ENCODE results near the gene ZNF428. TPM values are rescaled to one million over a fixed set of nuclear protein-coding genes. Genes with fewer than 3 reads are reported as not detected.
"Not testable (repeated sequence)": the region's sequence is repeated elsewhere in the genome, so short reads cannot be mapped to it uniquely, and the experiment has no call there.

The ZNF428 gene
- total RNA-seq, 4 donors from 2014 or later, result 3.0 to 17.1 (median 15.1) TPM

DNA sequence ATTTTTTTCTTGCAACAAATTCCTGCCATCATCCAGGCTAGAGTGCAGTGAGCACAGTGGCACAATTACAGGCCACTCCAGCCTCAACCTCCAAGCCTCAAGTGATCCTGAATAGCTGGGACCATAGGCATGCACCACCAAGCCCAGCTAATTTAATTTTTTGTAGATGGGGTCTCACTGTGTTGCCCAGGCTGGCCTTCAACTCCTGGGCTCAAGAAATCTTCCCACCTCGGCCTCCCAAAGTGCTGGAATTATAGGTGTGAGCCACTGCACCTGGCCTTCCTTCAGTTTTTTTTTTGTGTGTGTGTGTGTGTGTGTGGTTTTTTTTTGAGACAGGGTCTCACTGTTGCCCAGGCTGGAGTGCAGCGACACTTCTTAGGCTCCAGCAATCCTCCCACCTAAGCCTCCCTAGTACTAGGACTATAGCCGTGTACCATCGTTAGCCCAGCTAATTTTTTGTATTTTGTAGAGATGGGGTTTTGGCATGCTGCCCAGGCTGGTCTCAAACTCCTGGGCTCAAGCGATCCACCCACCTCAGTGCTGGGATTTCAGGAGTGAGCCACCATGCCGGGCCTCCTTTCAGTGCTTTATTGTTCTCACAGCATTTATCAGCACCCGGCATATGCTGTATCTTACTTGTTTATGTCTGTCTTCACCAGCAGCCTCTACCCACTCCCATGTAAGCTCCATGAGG lies 13.4 kb downstream of the ZNF428 start:
- H3K4me3 ChIP-seq, result no peak overlapping the region
- 76 to 77% methylated on average over 4 to 7 of the region's 7 CpGs for WGBS, 2 donors (ENCODE audit: low coverage in 1 of 2)
- no peaks in the 10 kb centered on the region for H3K36me3 ChIP-seq
- H3K27ac ChIP-seq, result no peak overlapping the region
- intact Hi-C loops (cut with DNase I; ENCODE audit: low total_unique reads) (no loop called here), in situ Hi-C loops (cut with MboI; ENCODE audit: low pct_ligation_motif_present in 1 of 4, low pct_unique_long_range_greater_than_20kb in 1 of 4, low sequenced_read_pairs in 3 of 4) (no loop called here)
- no peaks in the 10 kb centered on the region for H3K9me3 ChIP-seq
- no peak for DNase-seq
- no peaks in the 10 kb centered on the region for H3K4me1 ChIP-seq
- no peaks in the 10 kb centered on the region for H3K27me3 ChIP-seq
- TF ChIP-seq, protein P1, sequence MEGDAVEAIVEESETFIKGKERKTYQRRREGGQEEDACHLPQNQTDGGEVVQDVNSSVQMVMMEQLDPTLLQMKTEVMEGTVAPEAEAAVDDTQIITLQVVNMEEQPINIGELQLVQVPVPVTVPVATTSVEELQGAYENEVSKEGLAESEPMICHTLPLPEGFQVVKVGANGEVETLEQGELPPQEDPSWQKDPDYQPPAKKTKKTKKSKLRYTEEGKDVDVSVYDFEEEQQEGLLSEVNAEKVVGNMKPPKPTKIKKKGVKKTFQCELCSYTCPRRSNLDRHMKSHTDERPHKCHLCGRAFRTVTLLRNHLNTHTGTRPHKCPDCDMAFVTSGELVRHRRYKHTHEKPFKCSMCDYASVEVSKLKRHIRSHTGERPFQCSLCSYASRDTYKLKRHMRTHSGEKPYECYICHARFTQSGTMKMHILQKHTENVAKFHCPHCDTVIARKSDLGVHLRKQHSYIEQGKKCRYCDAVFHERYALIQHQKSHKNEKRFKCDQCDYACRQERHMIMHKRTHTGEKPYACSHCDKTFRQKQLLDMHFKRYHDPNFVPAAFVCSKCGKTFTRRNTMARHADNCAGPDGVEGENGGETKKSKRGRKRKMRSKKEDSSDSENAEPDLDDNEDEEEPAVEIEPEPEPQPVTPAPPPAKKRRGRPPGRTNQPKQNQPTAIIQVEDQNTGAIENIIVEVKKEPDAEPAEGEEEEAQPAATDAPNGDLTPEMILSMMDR (IDR thresholded peaks at IDR 0.05), result no peak
- TF ChIP-seq POLR2AphosphoS5 (IDR thresholded peaks at IDR 0.05), result no peak
- TF ChIP-seq POLR2A (IDR thresholded peaks at IDR 0.05), result no peak

DNA sequence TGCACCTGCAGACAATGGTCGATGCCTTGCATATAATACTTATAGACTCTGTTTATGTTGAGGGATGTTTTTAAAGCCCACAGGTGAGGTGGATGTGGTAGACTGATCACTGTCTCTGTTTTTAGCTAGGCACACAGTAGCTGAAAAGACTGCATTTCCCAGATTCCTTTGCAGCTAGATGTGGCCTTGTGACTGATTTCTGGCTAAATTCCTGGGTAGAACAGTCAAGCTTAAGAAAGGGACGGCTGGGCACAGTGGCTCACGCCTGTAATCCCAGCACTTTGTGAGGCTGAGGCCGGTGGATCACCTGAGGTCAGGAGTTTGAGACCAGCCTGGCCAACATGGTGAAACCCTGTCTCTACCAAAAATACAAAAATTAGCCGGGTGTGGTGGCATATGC lies 19.1 kb downstream of the ZNF428 start:
- DNase-seq; H3K9me3 ChIP-seq; H3K36me3 ChIP-seq; H3K27me3 ChIP-seq; intact Hi-C loops (cut with DNase I; ENCODE audit: low total_unique reads); in situ Hi-C loops (cut with MboI; ENCODE audit: low pct_ligation_motif_present in 1 of 4, low pct_unique_long_range_greater_than_20kb in 1 of 4, low sequenced_read_pairs in 3 of 4); H3K27ac ChIP-seq; H3K4me3 ChIP-seq: not testable (repeated sequence)
- 74 to 80% methylated on average over 1 to 5 of the region's 5 CpGs for WGBS, 2 donors (ENCODE audit: low coverage in 1 of 2)
- H3K4me1 ChIP-seq, result peaks cover 12 to 18% (median 15%) of the 10 kb centered on the region in 4 donors

GRCh38 chr19:43599635-43600295 lies 19.7 kb downstream of the ZNF428 start:
- intact Hi-C loops (cut with DNase I; ENCODE audit: low total_unique reads), result loop anchor here (10.0 kb wide), 1 partner anchor 65 kb away; the partner anchor contains the start of gene ZNF575
- WGBS, 2 donors (ENCODE audit: low coverage in 1 of 2), result 87 to 89% methylated on average over 3 to 4 of the region's 4 CpGs

DNA sequence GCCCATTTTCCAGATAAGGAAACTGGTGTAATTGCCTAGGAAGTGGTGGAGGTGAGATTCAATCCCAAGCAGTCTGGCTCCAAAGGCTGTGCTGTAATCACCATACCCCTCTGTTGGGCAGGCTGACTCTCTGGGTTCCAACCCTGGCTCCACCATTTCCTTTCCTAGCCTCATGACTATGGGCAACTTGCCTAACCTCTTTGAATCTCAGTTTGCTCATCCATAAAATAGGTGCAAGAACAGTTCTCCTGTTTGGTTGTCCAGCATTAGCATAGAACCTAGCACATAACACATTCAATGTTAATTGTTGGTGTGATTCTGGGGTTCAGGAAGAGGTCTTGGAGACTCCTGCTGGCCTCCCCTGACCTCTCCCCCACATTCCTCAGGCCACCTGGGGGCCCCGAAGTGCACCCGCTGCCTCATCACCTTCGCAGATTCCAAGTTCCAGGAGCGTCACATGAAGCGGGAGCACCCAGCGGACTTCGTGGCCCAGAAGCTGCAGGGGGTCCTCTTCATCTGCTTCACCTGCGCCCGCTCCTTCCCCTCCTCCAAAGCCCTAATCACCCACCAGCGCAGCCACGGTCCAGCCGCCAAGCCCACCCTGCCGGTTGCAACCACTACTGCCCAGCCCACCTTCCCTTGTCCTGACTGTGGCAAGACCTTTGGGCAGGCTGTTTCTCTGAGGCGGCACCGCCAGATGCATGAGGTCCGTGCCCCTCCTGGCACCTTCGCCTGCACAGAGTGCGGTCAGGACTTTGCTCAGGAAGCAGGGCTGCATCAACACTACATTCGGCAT lies 20.8 kb downstream of the ZNF428 start:
- Histone ChIP-seq H3K36me3 (peaks cover 0 to 6% (median 3%) of the 10 kb centered on the region in 4 donors), H3K9me3 (no peaks in the 10 kb centered on the region), H3K27me3 (no peaks in the 10 kb centered on the region), H3K4me1 (peaks cover 25 to 34% (median 29%) of the 10 kb centered on the region in 4 donors), H3K4me3 (no peak overlapping the region), H3K27ac (no peak overlapping the region)
- in situ Hi-C loops (cut with MboI; ENCODE audit: low pct_ligation_motif_present in 1 of 4, low pct_unique_long_range_greater_than_20kb in 1 of 4, low sequenced_read_pairs in 3 of 4), result no loop called here
- TF ChIP-seq EP300 (IDR thresholded peaks at IDR 0.05; ENCODE audit: low read depth) (no peak), POLR2A (IDR thresholded peaks at IDR 0.05) (no peak), POLR2AphosphoS5 (IDR thresholded peaks at IDR 0.05) (no peak)
- TF ChIP-seq, protein P1 (IDR thresholded peaks at IDR 0.05), result no peak
- intact Hi-C loops (cut with DNase I; ENCODE audit: low total_unique reads), result loop anchor here (10.0 kb wide), 1 partner anchor 64 kb away; the partner anchor contains the start of gene ZNF575
- DNase-seq, result no peak
- WGBS, 2 donors (ENCODE audit: low coverage in 1 of 2), result 92 to 100% methylated on average over 4 to 19 of the region's 19 CpGs

More at GRCh38 chr19:43599635-43600295, 19.7 kb downstream of the ZNF428 start:
- H3K36me3 ChIP-seq, result peaks cover 0 to 6% (median 3%) of the 10 kb centered on the region in 4 donors
- H3K9me3 ChIP-seq, result no peaks in the 10 kb centered on the region
- H3K4me1 ChIP-seq, result peaks cover 14 to 24% (median 20%) of the 10 kb centered on the region in 4 donors
- H3K27ac ChIP-seq, result no peak overlapping the region
- H3K27me3 ChIP-seq, result no peaks in the 10 kb centered on the region
- DNase-seq, result no peak
- in situ Hi-C loops (cut with MboI; ENCODE audit: low pct_ligation_motif_present in 1 of 4, low pct_unique_long_range_greater_than_20kb in 1 of 4, low sequenced_read_pairs in 3 of 4), result no loop called here
- TF ChIP-seq POLR2AphosphoS5 (IDR thresholded peaks at IDR 0.05), result no peak
- TF ChIP-seq POLR2A (IDR thresholded peaks at IDR 0.05), result no peak
- TF ChIP-seq, protein P1 (IDR thresholded peaks at IDR 0.05), result no peak
- no peak for TF ChIP-seq EP300 (IDR thresholded peaks at IDR 0.05; ENCODE audit: low read depth)
- H3K4me3 ChIP-seq, result no peak overlapping the region

All from transverse colon (tissue), 4 donors.